Smooth muscle cell of the brain vasculature (primary cell): ENCODE measurements around the gene DDX47.
"Not testable (repeated sequence)": the region's sequence is repeated elsewhere in the genome, so short reads cannot be mapped to it uniquely, and the experiment has no call there.

ENCODE experiments used
- DNase-seq: peaks from one replicate; pipeline ENCODE4 v3.0.0-alpha.2; 2012; ENCODE audit warnings: low read depth, low spot score

DDX47 gene

DNA sequence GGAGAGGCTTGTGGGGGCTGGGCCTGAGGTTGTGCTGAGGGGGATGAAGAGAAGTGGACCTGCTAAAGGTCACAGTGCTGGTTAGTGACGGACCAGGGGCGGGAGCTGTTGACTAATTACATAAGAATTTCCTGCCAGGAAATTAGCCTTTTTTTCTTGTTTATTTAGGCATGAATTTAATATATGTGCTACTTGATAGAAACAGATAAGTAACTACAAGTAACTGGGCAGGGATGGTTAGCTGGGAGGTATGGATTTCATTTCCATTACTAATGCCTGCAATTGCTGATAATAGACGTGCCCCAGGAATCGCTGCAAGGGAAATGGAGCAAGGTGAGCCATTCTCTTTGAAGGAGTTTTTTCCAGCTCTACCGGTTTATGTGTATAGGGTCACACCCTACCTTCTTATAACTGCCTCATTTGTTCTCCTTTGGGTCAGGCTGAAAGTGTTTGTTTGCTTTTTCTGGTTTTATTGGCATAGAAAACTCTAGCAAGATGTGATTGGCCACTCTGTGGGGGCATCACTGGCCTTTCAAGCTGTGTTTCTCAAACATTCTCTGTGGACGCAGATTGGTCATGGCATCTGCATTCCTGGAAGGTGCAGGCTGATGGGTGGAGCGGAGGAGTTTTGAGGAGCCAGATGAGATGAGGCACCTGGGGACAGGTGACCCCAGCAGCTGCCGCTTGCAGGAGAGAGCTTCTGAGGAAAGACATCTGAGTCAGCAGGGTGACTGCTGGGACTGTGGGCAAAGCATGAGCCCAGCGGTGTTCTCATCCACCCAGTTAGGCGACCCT is 59.2 kb downstream of the DDX47 start:
- no peak for DNase-seq

DNA sequence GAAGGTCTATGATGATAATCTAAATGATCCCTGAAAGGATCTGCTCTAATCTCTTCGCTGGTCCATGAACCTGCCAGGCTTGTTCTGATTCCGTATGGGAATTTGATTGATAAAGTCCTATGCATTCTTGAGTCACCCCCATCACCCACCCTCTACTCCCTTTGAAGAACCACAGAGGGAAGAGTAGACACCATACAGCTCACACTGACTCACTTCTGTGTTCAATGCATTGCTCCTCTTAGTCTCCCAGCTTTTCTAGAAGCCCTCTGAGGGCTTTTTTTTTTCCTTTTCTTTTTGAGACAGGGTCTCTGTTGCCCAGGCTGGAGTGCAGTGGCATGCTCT is 59.8 kb downstream of the DDX47 start:
- no peak for DNase-seq

GRCh38 chr12:12874029-12874428 is 60.9 kb downstream of the DDX47 start:
- DNase-seq, result no peak

GRCh38 chr12:12875301-12875700 is 62.2 kb downstream of the DDX47 start:
- DNase-seq, result not testable (repeated sequence)

- DNase-seq, result no peak
Measured at GRCh38 chr12:12877153-12877768, 64.1 kb downstream of the DDX47 start.

- DNase-seq, result no peak
Measured at GRCh38 chr12:12877781-12878455, 64.8 kb downstream of the DDX47 start.
